CD4-positive, alpha-beta T cell (primary cell): ENCODE data around the gene CBFA2T3. TPM values are rescaled to one million over a fixed set of nuclear protein-coding genes. Genes with fewer than 3 reads are reported as not detected.

Source experiments
- ATAC-seq: fragments of 200-7000 bp; cut with Tn5 transposase; one replicate; pipeline ENCODE4 v1.10.0; 2022; ENCODE audit warnings: mild to moderate bottlenecking; ENCODE audit not compliant: poor library complexity
- CTCF ChIA-PET: fragments of 350-600 bp; sonication (Branson Sonifier 250); formaldehyde crosslinking; loops from one replicate; lab custom pipeline; 2021; ENCODE audit warnings: antibody characterized with exemption, inconsistent platforms; lab: Charles Lee
- POLR2A ChIA-PET: fragments of 350-600 bp; sonication (Branson Sonifier 250); formaldehyde crosslinking; loops from one replicate; lab custom pipeline; 2021; ENCODE audit warnings: antibody characterized with exemption, inconsistent platforms; lab: Charles Lee
- DNase-seq, 14 experiments: peaks; one replicate each; pipeline ENCODE4 v3.0.0-alpha.2; 2013 to 2020; ENCODE audit warnings: mixed read lengths in 2 of 14
- H3K27ac ChIP-seq, 2 donors: one replicate each; pipeline versions ENCODE4 v1.5.1 to v1.7.0; 2013; ENCODE audit warnings: low read length in 2 of 2, low read depth in 1 of 2, mild to moderate bottlenecking in 1 of 2
- H3K27me3 ChIP-seq, 2 experiments: 1 replicate in 1 of 2; 2 replicates in 1 of 2; pipeline versions ENCODE4 v1.6.1 to v1.7.0; 2013; ENCODE audit warnings: low read length in 2 of 2, control low read depth in 1 of 2, mild to moderate bottlenecking in 1 of 2, moderate library complexity in 1 of 2; ENCODE audit not compliant: insufficient read depth in 2 of 2, control insufficient read depth in 1 of 2
- H3K36me3 ChIP-seq: one replicate; pipeline ENCODE4 v1.6.1; 2013; ENCODE audit warnings: low read length, control low read depth; ENCODE audit not compliant: insufficient read depth
- H3K4me1 ChIP-seq: one replicate; pipeline ENCODE4 v1.6.1; 2013; ENCODE audit warnings: low read length, control low read depth; ENCODE audit not compliant: insufficient read depth
- H3K4me3 ChIP-seq: one replicate; pipeline ENCODE4 v1.5.1; 2013; ENCODE audit warnings: mild to moderate bottlenecking, low read length, moderate library complexity
- H3K9me3 ChIP-seq, 2 experiments: 1 replicate in 1 of 2; 2 replicates in 1 of 2; pipeline versions ENCODE4 v1.6.1 to v1.7.0; 2013; ENCODE audit warnings: low read length in 2 of 2, mild to moderate bottlenecking in 2 of 2, control low read depth in 1 of 2, moderate library complexity in 1 of 2; ENCODE audit not compliant: control insufficient read depth in 1 of 2, insufficient read depth in 1 of 2
- H3K27ac Mint-ChIP-seq: one replicate; pipeline ENCODE4 v1.8.0; 2020; ENCODE audit warnings: mixed read lengths
- H3K27me3 Mint-ChIP-seq: one replicate; pipeline ENCODE4 v1.8.0; 2021; ENCODE audit warnings: mixed read lengths
- H3K36me3 Mint-ChIP-seq: one replicate; pipeline ENCODE4 v1.8.0; 2021; ENCODE audit warnings: low read depth, mixed read lengths
- H3K4me1 Mint-ChIP-seq: one replicate; pipeline ENCODE4 v1.8.0; 2021; ENCODE audit warnings: low read depth, mixed read lengths
- H3K4me3 Mint-ChIP-seq: one replicate; pipeline ENCODE4 v1.8.0; 2020; ENCODE audit warnings: mild to moderate bottlenecking, mixed read lengths
- H3K9me3 Mint-ChIP-seq: one replicate; pipeline ENCODE4 v1.8.0; 2020; ENCODE audit warnings: mixed read lengths
- intact Hi-C, 2 experiments: fragments of 100-400 bp; cut with DNase I in 1 of 2; cut with micrococcal nuclease in 1 of 2; formaldehyde crosslinking; loops; one replicate each; pipeline versions ENCODE4 v1.15.1 to v1.9.0; 2023 to 2025; cut with DNase I, micrococcal nuclease
- total RNA-seq, 174 experiments: library from RNA in 2 of 174; stranded (reverse) in 2 of 174; gene quantifications; one replicate each; pipeline ENCODE4 v1.2.3 and lab custom pipeline; 2021 to 2026
- TF ChIP-seq, protein P1 (sequence below): fragments of 200-600 bp; IDR thresholded peaks from one replicate; pipeline ENCODE4 v1.8.0; 2022; ENCODE audit warnings: antibody characterized with exemption, mild to moderate bottlenecking

Gene CBFA2T3
- total RNA-seq, 2 experiments from 2014 or later = 0.80 to 1.6 TPM

DNA sequence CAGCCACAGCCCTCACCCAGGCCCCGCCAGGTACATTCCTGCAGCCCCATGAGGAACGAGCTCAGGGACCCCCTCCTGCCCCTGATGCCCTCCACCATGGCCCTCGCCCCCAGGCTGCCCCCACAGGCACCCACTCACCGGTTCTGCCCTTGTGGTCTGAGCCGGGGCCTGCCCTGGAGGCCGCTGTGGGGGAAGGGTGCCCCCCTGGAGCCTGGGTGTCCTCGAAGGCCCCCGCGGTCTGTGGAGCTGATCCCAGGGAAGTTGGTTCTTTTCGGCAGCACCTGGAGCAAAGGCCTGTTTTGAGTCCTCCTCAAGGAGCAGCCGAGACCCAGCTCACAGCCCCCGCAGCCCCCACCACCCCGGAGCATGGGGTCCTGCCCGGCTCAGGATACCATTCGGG is 112.9 kb downstream of the CBFA2T3 start:
- CTCF ChIA-PET = interaction anchor here (1.3 kb wide), 1 partner anchor 127 kb away, joined by 3 read pairs; no protein-coding TSS in a partner anchor
- Histone ChIP-seq H3K4me3 (no peak overlapping the region), H3K9me3 (no peaks in the 10 kb centered on the region), H3K27me3 (no peaks in the 10 kb centered on the region), H3K27ac (no peak overlapping the region), H3K4me1 (no peaks in the 10 kb centered on the region), H3K36me3 (peaks cover 40% of the 10 kb centered on the region)
- TF ChIP-seq, protein P1, sequence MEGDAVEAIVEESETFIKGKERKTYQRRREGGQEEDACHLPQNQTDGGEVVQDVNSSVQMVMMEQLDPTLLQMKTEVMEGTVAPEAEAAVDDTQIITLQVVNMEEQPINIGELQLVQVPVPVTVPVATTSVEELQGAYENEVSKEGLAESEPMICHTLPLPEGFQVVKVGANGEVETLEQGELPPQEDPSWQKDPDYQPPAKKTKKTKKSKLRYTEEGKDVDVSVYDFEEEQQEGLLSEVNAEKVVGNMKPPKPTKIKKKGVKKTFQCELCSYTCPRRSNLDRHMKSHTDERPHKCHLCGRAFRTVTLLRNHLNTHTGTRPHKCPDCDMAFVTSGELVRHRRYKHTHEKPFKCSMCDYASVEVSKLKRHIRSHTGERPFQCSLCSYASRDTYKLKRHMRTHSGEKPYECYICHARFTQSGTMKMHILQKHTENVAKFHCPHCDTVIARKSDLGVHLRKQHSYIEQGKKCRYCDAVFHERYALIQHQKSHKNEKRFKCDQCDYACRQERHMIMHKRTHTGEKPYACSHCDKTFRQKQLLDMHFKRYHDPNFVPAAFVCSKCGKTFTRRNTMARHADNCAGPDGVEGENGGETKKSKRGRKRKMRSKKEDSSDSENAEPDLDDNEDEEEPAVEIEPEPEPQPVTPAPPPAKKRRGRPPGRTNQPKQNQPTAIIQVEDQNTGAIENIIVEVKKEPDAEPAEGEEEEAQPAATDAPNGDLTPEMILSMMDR = no peak
- POLR2A ChIA-PET = no interaction called here
- DNase-seq = no peak
- no peak for ATAC-seq
- Mint-ChIP-seq H3K4me1 (no peaks in the 10 kb centered on the region), H3K27me3 (no peaks in the 10 kb centered on the region), H3K9me3 (no peaks in the 10 kb centered on the region), H3K4me3 (no peak overlapping the region), H3K27ac (no peak overlapping the region), H3K36me3 (peaks cover 31% of the 10 kb centered on the region)
- intact Hi-C loops = no loop called here

DNA sequence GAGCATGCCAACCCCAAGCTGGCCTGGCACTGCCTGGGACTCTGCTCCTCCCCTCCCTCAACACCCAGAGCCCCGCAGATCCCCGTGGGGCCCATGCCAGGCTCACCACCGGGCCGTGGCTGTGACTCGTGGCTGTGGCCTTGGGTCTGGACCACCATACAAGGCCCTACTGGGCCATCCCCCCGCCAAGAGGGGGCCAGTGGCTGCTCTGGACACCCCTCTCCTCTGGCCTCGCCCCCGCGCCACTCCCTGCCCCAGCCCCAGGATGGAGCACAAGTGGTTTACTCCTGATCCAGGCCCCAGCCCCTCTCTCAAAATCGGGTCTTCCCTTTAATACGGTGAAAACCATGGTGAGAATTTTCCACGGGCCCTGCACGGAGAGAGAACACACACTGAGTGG is 113.6 kb downstream of the CBFA2T3 start:
- Mint-ChIP-seq H3K4me3 (no peak overlapping the region), H3K4me1 (peaks cover 5% of the 10 kb centered on the region), H3K36me3 (peaks cover 37% of the 10 kb centered on the region), H3K27ac (no peak overlapping the region), H3K9me3 (no peaks in the 10 kb centered on the region), H3K27me3 (no peaks in the 10 kb centered on the region)
- POLR2A ChIA-PET = no interaction called here
- no peak for ATAC-seq
- Histone ChIP-seq H3K36me3 (peaks cover 46% of the 10 kb centered on the region), H3K27ac (no peak overlapping the region), H3K27me3 (no peaks in the 10 kb centered on the region), H3K4me3 (no peak overlapping the region), H3K4me1 (peaks cover 4% of the 10 kb centered on the region), H3K9me3 (no peaks in the 10 kb centered on the region)
- CTCF ChIA-PET = interaction anchor here (1.3 kb wide), 1 partner anchor 126 kb away, joined by 3 read pairs; no protein-coding TSS in a partner anchor
- intact Hi-C loops = no loop called here
- no peak for DNase-seq
- TF ChIP-seq, protein P1 = no peak

DNA sequence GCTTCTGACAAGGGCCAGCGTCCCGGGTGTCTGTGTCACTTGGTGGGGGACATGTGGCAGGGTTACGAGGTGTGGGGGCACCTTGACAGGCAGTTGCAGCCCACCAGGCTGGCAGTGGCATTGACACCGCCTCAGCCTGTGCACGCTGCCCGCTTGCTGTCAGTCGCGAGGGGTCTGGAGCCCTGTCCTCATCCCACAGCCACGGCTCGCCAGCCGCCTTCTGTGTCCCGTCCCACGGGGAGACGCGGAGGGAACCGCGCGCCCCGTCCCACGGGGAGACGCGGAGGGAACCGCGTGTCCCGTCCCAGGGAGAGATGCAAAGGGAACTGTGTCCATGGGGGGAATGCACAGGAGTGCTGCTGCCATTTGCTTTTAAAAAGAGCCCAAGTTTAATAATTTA is 114.0 kb downstream of the CBFA2T3 start:
- ATAC-seq (no peak), DNase-seq (no peak)
- peaks cover 9% of the 10 kb centered on the region for H3K4me1 ChIP-seq
- no peaks in the 10 kb centered on the region for H3K27me3 Mint-ChIP-seq
- H3K9me3 ChIP-seq = no peaks in the 10 kb centered on the region
- no peak overlapping the region for H3K4me3 ChIP-seq
- intact Hi-C loops = no loop called here
- ChIA-PET POLR2A (no interaction called here), CTCF (interaction anchor here (1.3 kb wide), 1 partner anchor 126 kb away, joined by 3 read pairs; no protein-coding TSS in a partner anchor)
- no peaks in the 10 kb centered on the region for H3K27me3 ChIP-seq
- no peak overlapping the region for H3K27ac Mint-ChIP-seq
- H3K4me3 Mint-ChIP-seq = no peak overlapping the region
- peaks cover 9% of the 10 kb centered on the region for H3K4me1 Mint-ChIP-seq
- H3K9me3 Mint-ChIP-seq = no peaks in the 10 kb centered on the region
- peaks cover 46% of the 10 kb centered on the region for H3K36me3 ChIP-seq
- TF ChIP-seq, protein P1 = no peak
- H3K27ac ChIP-seq = no peak overlapping the region
- H3K36me3 Mint-ChIP-seq = peaks cover 41% of the 10 kb centered on the region
